ENCODE results near the gene BRD7.

The BRD7 gene

GRCh38 chr16:50267651-50268050 lies 101.1 kb downstream of the BRD7 start:
- TF ChIP-seq CTCF (IDR thresholded peaks at IDR 0.05; ENCODE audit: low read length, missing control alignments) = no peak
- DNase-seq (ENCODE audit: low read depth) = no peak
- H3K4me3 ChIP-seq (replicated peaks; ENCODE audit: low read depth, low read length) = no peak overlapping the region

- no peak for TF ChIP-seq CTCF (IDR thresholded peaks at IDR 0.05; ENCODE audit: low read length, missing control alignments)
- peak overlapping the region; percentile 52 for H3K4me3 ChIP-seq (replicated peaks; ENCODE audit: low read depth, low read length)
Measured at GRCh38 chr16:50267151-50267631, 101.6 kb downstream of the BRD7 start.

GRCh38 chr16:50266337-50267091 lies 102.3 kb downstream of the BRD7 start, which contains the start of gene ADCY7:
TSS of gene ADCY7 (plus strand) at chr16:50266551. CDS start at chr16:50288180, 21,629 bp downstream.
- no peak for TF ChIP-seq CTCF (IDR thresholded peaks at IDR 0.05; ENCODE audit: low read length, missing control alignments)
- peak within 1 kb of the TSS; percentile 52 for H3K4me3 ChIP-seq (replicated peaks; ENCODE audit: low read depth, low read length)
- peak; percentile 75 for DNase-seq (ENCODE audit: low read depth)

More at GRCh38 chr16:50267151-50267631, 101.6 kb downstream of the BRD7 start:
- no peak for DNase-seq (ENCODE audit: low read depth)

Measured in fibroblast of pulmonary artery (primary cell).